GM12865 (cell line): ENCODE data around the gene ZBTB39.
"Not testable (repeated sequence)": the region's sequence is repeated elsewhere in the genome, so short reads cannot be mapped to it uniquely, and the experiment has no call there.

Experiments used
- DNase-seq: peaks from one replicate; pipeline ENCODE4 v3.0.0; 2010; ENCODE audit warnings: low read depth
- H3K4me3 ChIP-seq: 2 replicates; pipeline ENCODE4 v1.5.1; 2011; ENCODE audit warnings: mild to moderate bottlenecking, low read depth, low read length, control low read depth
- CTCF ChIP-seq: IDR thresholded peaks from 2 replicates; pipeline ENCODE4 v1.5.1; 2011; ENCODE audit warnings: low read length, control low read depth, low read depth, inconsistent platforms; ENCODE audit not compliant: insufficient read depth; ENCODE audit errors: missing control alignments

ZBTB39 gene

GRCh38 chr12:56987551-56988053 lies 18.7 kb downstream of the ZBTB39 start:
- peak; percentile 79 for DNase-seq
- no peak overlapping the region for H3K4me3 ChIP-seq
- TF ChIP-seq CTCF, result peak; percentile 95

- no peak for DNase-seq
- TF ChIP-seq CTCF, result no peak
- H3K4me3 ChIP-seq, result no peak overlapping the region
Measured at GRCh38 chr12:56987011-56987410, 19.3 kb downstream of the ZBTB39 start.

GRCh38 chr12:56985714-56986113 lies 20.6 kb downstream of the ZBTB39 start:
- DNase-seq, H3K4me3 ChIP-seq: not testable (repeated sequence)

- no peak for TF ChIP-seq CTCF
- H3K4me3 ChIP-seq, result no peak overlapping the region
- DNase-seq, result no peak
Measured at GRCh38 chr12:56983386-56983785, 23.0 kb downstream of the ZBTB39 start.

GRCh38 chr12:56982578-56983236 lies 23.6 kb downstream of the ZBTB39 start:
- not testable (repeated sequence) for DNase-seq, H3K4me3 ChIP-seq

GRCh38 chr12:56980941-56981530 lies 25.3 kb downstream of the ZBTB39 start:
- no peak for DNase-seq
- H3K4me3 ChIP-seq, result no peak overlapping the region
- TF ChIP-seq CTCF, result no peak

- H3K4me3 ChIP-seq, result no peak overlapping the region
- TF ChIP-seq CTCF, result no peak
- no peak for DNase-seq
Measured at GRCh38 chr12:56980268-56980667, 26.1 kb downstream of the ZBTB39 start.

- no peak overlapping the region for H3K4me3 ChIP-seq
- DNase-seq, result no peak
- no peak for TF ChIP-seq CTCF
Measured at GRCh38 chr12:56979628-56980027, 26.7 kb downstream of the ZBTB39 start.
